Measurements from ENCODE around the gene C19orf12.

DNA sequence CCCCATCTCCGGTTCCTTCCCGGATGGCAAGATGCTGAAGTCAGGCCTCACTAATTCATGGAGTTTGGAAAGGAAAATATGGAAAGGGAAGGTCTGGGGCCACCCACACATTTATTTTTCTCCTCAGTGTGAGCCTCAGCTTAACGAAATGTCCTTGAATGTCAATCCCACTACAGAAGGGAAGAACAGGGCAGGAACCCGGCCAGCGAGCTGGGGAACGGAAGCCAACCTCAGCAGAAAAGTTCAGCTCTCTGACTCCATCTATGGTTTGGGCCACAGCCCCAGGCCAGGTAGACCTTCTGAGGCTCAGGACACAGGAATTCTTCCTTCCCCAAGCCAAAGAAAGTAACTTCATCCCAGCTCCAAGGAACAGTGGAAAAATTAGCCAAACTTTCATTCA, 8.4 kb downstream of the C19orf12 start:
- TF ChIP-seq CEBPB (IDR thresholded peaks at IDR 0.05): no peak
- no peak for TF ChIP-seq EP300 (IDR thresholded peaks at IDR 0.05; ENCODE audit: borderline replicate concordance)
- TF ChIP-seq YY1 (IDR thresholded peaks at IDR 0.05; ENCODE audit: low read depth): no peak
- no peak for TF ChIP-seq FOXM1 (IDR thresholded peaks at IDR 0.05; ENCODE audit: borderline replicate concordance, low read depth)
- no peak for TF ChIP-seq NFIC (IDR thresholded peaks at IDR 0.05)
- TF ChIP-seq, protein P1, sequence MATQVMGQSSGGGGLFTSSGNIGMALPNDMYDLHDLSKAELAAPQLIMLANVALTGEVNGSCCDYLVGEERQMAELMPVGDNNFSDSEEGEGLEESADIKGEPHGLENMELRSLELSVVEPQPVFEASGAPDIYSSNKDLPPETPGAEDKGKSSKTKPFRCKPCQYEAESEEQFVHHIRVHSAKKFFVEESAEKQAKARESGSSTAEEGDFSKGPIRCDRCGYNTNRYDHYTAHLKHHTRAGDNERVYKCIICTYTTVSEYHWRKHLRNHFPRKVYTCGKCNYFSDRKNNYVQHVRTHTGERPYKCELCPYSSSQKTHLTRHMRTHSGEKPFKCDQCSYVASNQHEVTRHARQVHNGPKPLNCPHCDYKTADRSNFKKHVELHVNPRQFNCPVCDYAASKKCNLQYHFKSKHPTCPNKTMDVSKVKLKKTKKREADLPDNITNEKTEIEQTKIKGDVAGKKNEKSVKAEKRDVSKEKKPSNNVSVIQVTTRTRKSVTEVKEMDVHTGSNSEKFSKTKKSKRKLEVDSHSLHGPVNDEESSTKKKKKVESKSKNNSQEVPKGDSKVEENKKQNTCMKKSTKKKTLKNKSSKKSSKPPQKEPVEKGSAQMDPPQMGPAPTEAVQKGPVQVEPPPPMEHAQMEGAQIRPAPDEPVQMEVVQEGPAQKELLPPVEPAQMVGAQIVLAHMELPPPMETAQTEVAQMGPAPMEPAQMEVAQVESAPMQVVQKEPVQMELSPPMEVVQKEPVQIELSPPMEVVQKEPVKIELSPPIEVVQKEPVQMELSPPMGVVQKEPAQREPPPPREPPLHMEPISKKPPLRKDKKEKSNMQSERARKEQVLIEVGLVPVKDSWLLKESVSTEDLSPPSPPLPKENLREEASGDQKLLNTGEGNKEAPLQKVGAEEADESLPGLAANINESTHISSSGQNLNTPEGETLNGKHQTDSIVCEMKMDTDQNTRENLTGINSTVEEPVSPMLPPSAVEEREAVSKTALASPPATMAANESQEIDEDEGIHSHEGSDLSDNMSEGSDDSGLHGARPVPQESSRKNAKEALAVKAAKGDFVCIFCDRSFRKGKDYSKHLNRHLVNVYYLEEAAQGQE (IDR thresholded peaks at IDR 0.05; ENCODE audit: low read depth): no peak
- TF ChIP-seq, protein P2, sequence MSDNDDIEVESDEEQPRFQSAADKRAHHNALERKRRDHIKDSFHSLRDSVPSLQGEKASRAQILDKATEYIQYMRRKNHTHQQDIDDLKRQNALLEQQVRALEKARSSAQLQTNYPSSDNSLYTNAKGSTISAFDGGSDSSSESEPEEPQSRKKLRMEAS (IDR thresholded peaks at IDR 0.05): no peak
- no peak for TF ChIP-seq TAF1 (IDR thresholded peaks at IDR 0.05; ENCODE audit: low read depth)
- TF ChIP-seq RAD21 (IDR thresholded peaks at IDR 0.05; ENCODE audit: low read depth): no peak
- TF ChIP-seq TEAD4 (IDR thresholded peaks at IDR 0.05): no peak

Measured in Ishikawa (cell line).